Stimulated activated effector memory CD8-positive, alpha-beta T cell treated with anti-CD3 and anti-CD28 coated beads, Interleukin-12 subunit alpha, Interleukin-12 subunit beta, amount 100 ng/mL, for 72 hours (primary cell): Measurements from ENCODE around the gene NDE1.
"Not testable (repeated sequence)": the region's sequence is repeated elsewhere in the genome, so short reads cannot be mapped to it uniquely, and the experiment has no call there.

ENCODE experiments used
- ATAC-seq: fragments of 150-1000 bp; cut with Tn5 transposase; 2 replicates; pipeline ENCODE4 v1.10.0; 2021
- DNase-seq, 2 donors: peaks; one replicate each; pipeline ENCODE4 v3.0.0; 2021 to 2022; ENCODE audit warnings: low spot score in 2 of 2
- H3K27ac Mint-ChIP-seq: one replicate; pipeline ENCODE4 v1.8.0; 2022; ENCODE audit warnings: mild to moderate bottlenecking, mixed read lengths
- H3K36me3 Mint-ChIP-seq: one replicate; pipeline ENCODE4 v1.8.0; 2022; ENCODE audit warnings: mild to moderate bottlenecking, mixed read lengths
- H3K4me1 Mint-ChIP-seq: one replicate; pipeline ENCODE4 v1.8.0; 2022; ENCODE audit warnings: mixed read lengths
- H3K4me3 Mint-ChIP-seq: one replicate; pipeline ENCODE4 v1.8.0; 2022; ENCODE audit warnings: mild to moderate bottlenecking, mixed read lengths
- H3K9me3 Mint-ChIP-seq: one replicate; pipeline ENCODE4 v1.8.0; 2022; ENCODE audit warnings: mixed read lengths

NDE1 gene

DNA sequence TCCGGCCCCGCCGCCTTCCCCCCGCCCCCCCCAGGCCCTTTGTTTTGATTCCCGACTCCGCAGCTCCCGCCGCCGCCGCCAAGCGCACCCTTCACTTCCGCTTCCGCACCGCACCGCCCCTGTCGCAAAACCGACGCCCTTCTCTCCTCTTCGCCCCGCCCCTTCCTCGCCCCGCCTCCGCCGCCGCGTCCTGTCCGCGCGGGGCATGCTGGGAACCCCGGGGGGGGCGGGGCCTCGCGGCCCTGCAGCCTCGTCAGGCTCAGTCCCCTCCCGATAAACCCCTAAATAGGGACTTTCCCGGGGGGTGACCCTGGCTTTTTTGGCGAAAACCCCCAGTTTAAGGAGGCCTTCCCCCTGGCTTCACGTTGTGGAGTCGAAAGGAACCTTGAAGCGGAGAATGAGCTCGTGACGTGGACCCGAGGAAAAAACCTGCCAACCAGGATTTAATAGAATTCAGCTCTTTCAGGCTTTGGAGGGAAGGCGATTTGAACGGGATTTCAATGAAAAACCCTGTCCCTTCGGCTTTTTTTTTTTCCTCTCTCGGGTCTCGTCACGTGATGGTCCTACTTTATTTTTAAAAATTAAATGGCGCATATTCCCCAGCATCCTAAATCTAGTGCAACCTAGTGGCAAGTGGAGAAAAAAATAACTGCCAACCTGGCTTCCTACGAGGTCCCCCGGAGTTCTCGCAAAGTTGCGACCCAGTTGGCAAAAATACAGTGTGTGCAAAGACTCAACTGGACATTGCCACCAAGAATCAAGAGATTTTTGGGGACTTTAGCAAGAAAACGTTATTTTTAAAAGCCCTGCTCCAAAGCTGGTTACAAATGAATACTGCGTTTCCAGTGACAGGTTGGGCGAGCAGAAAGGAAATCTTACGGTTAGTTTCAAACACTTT lies 6.7 kb upstream of the NDE1 start, which contains the start of gene MARF1:
TSS of gene MARF1 (minus strand) at position 107 of the 898 bp plus-strand sequence. CDS start 3,921 bp downstream, outside the sequence.
- DNase-seq, result peak; percentile 99 to 100
- peak within 1 kb of the TSS; percentile 79 for H3K4me3 Mint-ChIP-seq
- ATAC-seq, result peak; percentile 81
- H3K36me3 Mint-ChIP-seq, result peaks cover 13% of the 10 kb centered on the region
- peaks cover 34% of the 10 kb centered on the region for H3K4me1 Mint-ChIP-seq
- H3K9me3 Mint-ChIP-seq, result no peaks in the 10 kb centered on the region
- peak within 1 kb of the TSS; percentile 96 for H3K27ac Mint-ChIP-seq

DNA sequence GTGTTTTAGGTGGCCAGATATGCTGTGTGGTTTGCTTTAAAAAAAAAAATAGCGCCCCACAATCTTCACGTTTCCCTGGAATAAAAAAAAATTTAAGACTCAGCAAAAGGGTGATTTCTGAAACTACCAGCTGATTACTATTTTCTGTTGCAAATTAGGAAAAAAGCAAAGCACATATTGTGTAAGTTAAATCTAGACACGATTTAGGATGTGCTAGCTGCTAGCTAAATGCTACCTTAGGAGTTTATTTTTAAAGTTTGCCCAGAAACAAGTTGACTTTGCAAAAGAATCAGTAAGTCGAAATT lies 6.1 kb upstream of the NDE1 start:
- peaks cover 28% of the 10 kb centered on the region for H3K4me1 Mint-ChIP-seq
- peaks cover 7% of the 10 kb centered on the region for H3K36me3 Mint-ChIP-seq
- no peak for ATAC-seq
- H3K9me3 Mint-ChIP-seq, result no peaks in the 10 kb centered on the region
- H3K4me3 Mint-ChIP-seq, result peak overlapping the region; percentile 79
- DNase-seq, result no peak
- peak overlapping the region; percentile 96 for H3K27ac Mint-ChIP-seq

GRCh38 chr16:15644267-15644961 lies 5.6 kb upstream of the NDE1 start:
- Mint-ChIP-seq H3K9me3 (no peaks in the 10 kb centered on the region), H3K36me3 (peaks cover 2% of the 10 kb centered on the region), H3K4me1 (peaks cover 23% of the 10 kb centered on the region), H3K4me3 (peak overlapping the region; percentile 79), H3K27ac (no peak overlapping the region)
- ATAC-seq (no peak), DNase-seq (no peak)

DNA sequence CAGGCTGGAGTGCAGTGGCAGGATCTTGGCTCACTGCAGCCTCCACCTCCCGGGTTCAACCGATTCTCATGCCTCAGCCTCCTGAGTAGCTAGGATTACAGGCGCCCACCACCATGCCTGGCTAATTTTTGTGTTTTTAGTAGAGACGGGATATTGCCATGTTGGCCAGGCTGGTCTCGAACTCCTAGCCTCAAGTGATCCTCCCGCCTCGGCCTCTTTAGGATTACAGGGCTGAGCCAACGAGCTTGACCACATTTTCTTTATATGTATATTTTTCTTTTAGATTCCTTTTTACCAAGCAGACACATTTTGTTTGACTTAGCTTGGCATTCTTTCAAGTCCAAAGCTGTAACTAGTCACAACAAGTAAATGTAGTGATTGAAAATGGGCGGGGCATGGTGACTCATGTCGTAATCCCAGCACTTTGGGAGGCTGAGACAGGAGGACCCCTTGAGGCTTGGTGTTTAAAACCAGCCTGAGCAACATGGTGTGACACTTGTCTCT lies 5.0 kb upstream of the NDE1 start:
- ATAC-seq, H3K27ac Mint-ChIP-seq, DNase-seq, H3K4me3 Mint-ChIP-seq, H3K36me3 Mint-ChIP-seq, H3K9me3 Mint-ChIP-seq: not testable (repeated sequence)
- peaks cover 20% of the 10 kb centered on the region for H3K4me1 Mint-ChIP-seq

GRCh38 chr16:15646557-15647293 lies 3.3 kb upstream of the NDE1 start:
- not testable (repeated sequence) for H3K27ac Mint-ChIP-seq, H3K9me3 Mint-ChIP-seq, DNase-seq, ATAC-seq, H3K4me3 Mint-ChIP-seq
- peaks cover 16% of the 10 kb centered on the region for H3K36me3 Mint-ChIP-seq
- H3K4me1 Mint-ChIP-seq, result peaks cover 13% of the 10 kb centered on the region

GRCh38 chr16:15647294-15648014 lies 2.6 kb upstream of the NDE1 start:
- peaks cover 23% of the 10 kb centered on the region for H3K36me3 Mint-ChIP-seq
- H3K4me3 Mint-ChIP-seq, result no peak overlapping the region
- no peak for DNase-seq
- no peaks in the 10 kb centered on the region for H3K9me3 Mint-ChIP-seq
- H3K27ac Mint-ChIP-seq, result no peak overlapping the region
- peaks cover 13% of the 10 kb centered on the region for H3K4me1 Mint-ChIP-seq
- ATAC-seq, result no peak

GRCh38 chr16:15648135-15648730 lies 1.8 kb upstream of the NDE1 start:
- Mint-ChIP-seq H3K4me3 (no peak overlapping the region), H3K36me3 (peaks cover 31% of the 10 kb centered on the region)

GRCh38 chr16:15649311-15649710 lies 734 bp upstream of the NDE1 start:
- H3K4me1 Mint-ChIP-seq, result peaks cover 17% of the 10 kb centered on the region
- H3K27ac Mint-ChIP-seq, result peak overlapping the region; percentile 60
- peak overlapping the region; percentile 100 for H3K4me3 Mint-ChIP-seq
- DNase-seq, H3K9me3 Mint-ChIP-seq, ATAC-seq: not testable (repeated sequence)
- peaks cover 41% of the 10 kb centered on the region for H3K36me3 Mint-ChIP-seq

More at GRCh38 chr16:15648135-15648730, 1.8 kb upstream of the NDE1 start:
- Mint-ChIP-seq H3K9me3 (no peaks in the 10 kb centered on the region), H3K4me1 (peaks cover 13% of the 10 kb centered on the region), H3K27ac (no peak overlapping the region)
- ATAC-seq, result no peak
- no peak for DNase-seq

DNA sequence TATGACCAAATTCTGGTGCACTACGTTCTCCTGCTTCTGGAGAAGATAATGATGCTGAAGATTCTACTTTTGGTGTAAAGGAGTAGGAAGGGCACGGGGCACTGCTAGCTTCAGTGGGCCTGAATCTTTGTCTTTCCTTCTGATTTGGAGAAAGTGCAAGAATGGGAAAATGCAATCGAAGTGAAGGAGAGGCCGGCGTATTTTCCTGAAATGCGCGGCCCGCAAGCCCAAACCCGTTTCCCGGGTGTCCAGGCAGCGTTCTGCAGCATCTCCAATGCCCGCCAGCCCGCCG lies 372 bp upstream of the NDE1 start:
- peaks cover 17% of the 10 kb centered on the region for H3K4me1 Mint-ChIP-seq
- no peak for ATAC-seq
- peak overlapping the region; percentile 60 for H3K27ac Mint-ChIP-seq
- peaks cover 45% of the 10 kb centered on the region for H3K36me3 Mint-ChIP-seq
- no peaks in the 10 kb centered on the region for H3K9me3 Mint-ChIP-seq
- H3K4me3 Mint-ChIP-seq, result peak overlapping the region; percentile 100
- DNase-seq, result no peak

DNA sequence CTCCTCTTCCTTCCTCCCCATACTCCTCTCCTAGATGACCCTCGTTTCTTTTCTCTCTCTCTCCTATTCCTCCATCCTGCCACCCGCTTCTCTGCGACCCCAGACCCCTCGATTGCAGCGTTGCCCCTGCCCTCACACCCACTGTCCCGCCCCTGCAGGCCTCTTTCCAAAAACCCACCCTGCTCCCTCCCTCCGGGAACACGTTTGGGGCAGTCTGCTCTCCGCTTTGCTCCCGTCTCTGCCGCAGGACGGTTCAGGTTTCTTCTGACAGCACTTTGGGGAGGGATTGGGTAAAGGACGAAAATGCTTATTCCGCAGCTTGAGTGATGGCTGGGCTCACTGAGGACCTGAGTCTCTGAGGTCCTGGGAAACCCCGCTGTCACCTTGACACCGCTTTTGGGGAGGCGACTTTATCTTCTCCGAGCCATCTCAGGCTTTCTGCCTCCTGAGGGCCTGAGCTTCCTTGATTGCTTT lies 690 bp downstream of the NDE1 start:
- H3K4me3 Mint-ChIP-seq, result peak overlapping the region; percentile 100
- peaks cover 17% of the 10 kb centered on the region for H3K4me1 Mint-ChIP-seq
- peak; percentile 15 to 74 for DNase-seq
- peak; percentile 65 for ATAC-seq
- peak overlapping the region; percentile 97 for H3K27ac Mint-ChIP-seq
- peaks cover 52% of the 10 kb centered on the region for H3K36me3 Mint-ChIP-seq
- H3K9me3 Mint-ChIP-seq, result no peaks in the 10 kb centered on the region

DNA sequence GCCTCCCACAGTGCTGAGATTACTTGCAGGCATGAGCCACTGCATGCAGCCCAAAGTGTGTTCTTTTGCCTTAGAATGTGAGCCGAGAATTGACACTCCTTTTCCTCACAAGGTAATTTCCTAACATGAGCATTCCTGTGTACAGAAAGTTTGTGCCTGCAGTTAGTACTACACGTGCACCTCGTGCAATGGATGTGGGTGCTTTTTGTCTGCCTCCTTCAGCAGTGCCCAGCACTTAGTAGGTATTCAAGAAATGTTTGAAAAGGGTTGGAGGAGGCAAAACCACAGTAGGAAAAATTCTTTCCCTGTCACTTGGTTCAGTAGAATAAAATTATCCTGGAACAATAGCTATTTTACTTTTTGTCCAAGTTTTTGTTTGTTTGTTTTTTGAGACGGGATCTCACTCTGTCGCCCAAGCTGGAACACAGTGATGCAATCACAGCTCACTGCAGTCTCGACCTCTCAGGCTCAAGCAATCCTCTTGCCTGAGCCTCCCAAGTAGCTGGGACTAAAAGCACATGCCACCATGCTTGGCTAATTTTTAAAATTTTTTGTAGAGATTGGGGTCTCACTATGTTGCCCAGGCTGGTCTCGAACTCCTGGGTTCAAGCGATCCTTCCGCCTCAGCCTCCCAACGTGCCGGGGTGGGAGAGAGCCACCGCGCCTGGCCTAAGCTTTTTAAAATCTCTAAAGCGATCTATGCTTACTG lies 2.4 kb downstream of the NDE1 start:
- DNase-seq (no peak), ATAC-seq (no peak)
- H3K36me3 Mint-ChIP-seq, result peaks cover 67% of the 10 kb centered on the region
- H3K9me3 Mint-ChIP-seq, result no peaks in the 10 kb centered on the region
- H3K4me1 Mint-ChIP-seq, result peaks cover 20% of the 10 kb centered on the region
- peak overlapping the region; percentile 20 for H3K27ac Mint-ChIP-seq
- H3K4me3 Mint-ChIP-seq, result peak overlapping the region; percentile 100

DNA sequence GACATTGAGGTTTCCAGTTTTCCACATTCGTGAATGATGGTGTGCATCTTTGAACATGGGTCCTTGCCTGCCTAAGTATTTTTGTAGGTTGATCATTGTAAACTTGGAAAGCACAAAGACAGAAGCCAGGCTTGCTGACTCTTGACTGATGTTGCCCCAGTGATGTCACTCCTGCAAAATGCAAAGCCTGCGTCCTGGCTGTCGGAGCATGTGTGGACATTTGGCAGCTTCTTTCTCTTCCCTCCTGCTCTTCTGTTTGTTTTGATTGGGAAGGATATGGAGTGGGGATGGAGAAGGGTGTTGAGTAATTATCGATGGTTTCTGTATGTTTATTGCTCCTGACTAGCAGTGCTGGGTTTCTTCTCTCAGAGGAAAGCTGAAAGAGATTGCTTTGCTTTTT lies 3.2 kb downstream of the NDE1 start:
- Mint-ChIP-seq H3K4me3 (no peak overlapping the region), H3K36me3 (peaks cover 74% of the 10 kb centered on the region), H3K4me1 (peaks cover 28% of the 10 kb centered on the region), H3K27ac (no peak overlapping the region), H3K9me3 (no peaks in the 10 kb centered on the region)
- no peak for DNase-seq
- no peak for ATAC-seq

- Mint-ChIP-seq H3K36me3 (peaks cover 75% of the 10 kb centered on the region), H3K4me1 (peaks cover 36% of the 10 kb centered on the region), H3K27ac (no peak overlapping the region), H3K9me3 (no peaks in the 10 kb centered on the region), H3K4me3 (no peak overlapping the region)
- no peak for DNase-seq
- ATAC-seq, result no peak
Measured at GRCh38 chr16:15654591-15654990, 4.5 kb downstream of the NDE1 start.

DNA sequence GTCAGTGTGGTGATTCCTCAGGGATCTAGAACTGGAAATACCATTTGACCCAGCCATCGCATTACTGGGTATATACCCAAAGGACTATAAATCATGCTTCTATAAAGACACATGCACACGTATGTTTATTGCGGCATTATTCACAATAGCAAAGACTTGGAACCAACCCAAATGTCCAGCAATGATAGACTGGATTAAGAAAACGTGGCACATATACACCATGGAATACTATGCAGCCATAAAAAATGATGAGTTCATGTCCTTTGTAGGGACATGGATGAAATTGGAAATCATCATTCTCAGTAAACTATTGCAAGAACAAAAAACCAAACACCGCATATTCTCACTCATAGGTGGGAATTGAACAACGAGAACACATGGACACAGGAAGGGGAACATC lies 5.5 kb downstream of the NDE1 start:
- DNase-seq, H3K27ac Mint-ChIP-seq, ATAC-seq, H3K9me3 Mint-ChIP-seq, H3K4me3 Mint-ChIP-seq: not testable (repeated sequence)
- H3K36me3 Mint-ChIP-seq, result peaks cover 75% of the 10 kb centered on the region
- peaks cover 39% of the 10 kb centered on the region for H3K4me1 Mint-ChIP-seq
